Stimulated activated CD4-positive, alpha-beta T cell treated with anti-CD3 and anti-CD28 coated beads, Interleukin-15, amount 100 ng/mL, for 24 hours (primary cell): ENCODE measurements around the gene CD55.

Experiments
- DNase-seq: peaks from one replicate; pipeline ENCODE4 v3.0.0-alpha.2; 2020

CD55 gene, protein sequence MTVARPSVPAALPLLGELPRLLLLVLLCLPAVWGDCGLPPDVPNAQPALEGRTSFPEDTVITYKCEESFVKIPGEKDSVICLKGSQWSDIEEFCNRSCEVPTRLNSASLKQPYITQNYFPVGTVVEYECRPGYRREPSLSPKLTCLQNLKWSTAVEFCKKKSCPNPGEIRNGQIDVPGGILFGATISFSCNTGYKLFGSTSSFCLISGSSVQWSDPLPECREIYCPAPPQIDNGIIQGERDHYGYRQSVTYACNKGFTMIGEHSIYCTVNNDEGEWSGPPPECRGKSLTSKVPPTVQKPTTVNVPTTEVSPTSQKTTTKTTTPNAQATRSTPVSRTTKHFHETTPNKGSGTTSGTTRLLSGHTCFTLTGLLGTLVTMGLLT

DNA sequence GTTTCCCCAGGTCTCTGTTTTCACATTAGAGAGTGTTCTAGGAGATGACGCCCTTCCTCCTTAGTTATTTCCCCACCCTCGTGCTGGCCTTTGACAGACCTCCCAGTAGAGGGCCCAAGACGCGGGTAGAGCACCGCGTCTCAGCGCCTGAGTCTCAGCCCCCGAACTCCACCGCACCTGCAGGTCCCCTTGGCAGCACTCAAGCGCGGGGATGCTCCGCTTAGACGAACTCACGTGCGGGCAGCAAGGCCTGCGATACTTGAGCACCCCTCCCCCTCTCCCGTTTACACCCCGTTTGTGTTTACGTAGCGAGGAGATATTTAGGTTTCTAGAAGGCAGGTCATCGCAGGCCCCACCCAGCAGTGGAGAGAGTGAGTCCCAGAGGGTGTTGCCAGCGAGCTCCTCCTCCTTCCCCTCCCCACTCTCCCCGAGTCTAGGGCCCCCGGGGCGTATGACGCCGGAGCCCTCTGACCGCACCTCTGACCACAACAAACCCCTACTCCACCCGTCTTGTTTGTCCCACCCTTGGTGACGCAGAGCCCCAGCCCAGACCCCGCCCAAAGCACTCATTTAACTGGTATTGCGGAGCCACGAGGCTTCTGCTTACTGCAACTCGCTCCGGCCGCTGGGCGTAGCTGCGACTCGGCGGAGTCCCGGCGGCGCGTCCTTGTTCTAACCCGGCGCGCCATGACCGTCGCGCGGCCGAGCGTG, at the start of gene CD55:
CD55 (plus strand) TSS at position 600 of the 711 bp plus-strand sequence; CDS start at position 688, 88 bp downstream.
- peak; percentile 98 for DNase-seq

- no peak for DNase-seq
These were observed 46.6 kb upstream of the CD55 start for GRCh38 chr1:207274882-207275281.

- no peak for DNase-seq
These were observed 45.0 kb upstream of the CD55 start for GRCh38 chr1:207276465-207276864.

- DNase-seq = no peak
These were observed 44.2 kb upstream of the CD55 start for GRCh38 chr1:207277241-207277640.

DNA sequence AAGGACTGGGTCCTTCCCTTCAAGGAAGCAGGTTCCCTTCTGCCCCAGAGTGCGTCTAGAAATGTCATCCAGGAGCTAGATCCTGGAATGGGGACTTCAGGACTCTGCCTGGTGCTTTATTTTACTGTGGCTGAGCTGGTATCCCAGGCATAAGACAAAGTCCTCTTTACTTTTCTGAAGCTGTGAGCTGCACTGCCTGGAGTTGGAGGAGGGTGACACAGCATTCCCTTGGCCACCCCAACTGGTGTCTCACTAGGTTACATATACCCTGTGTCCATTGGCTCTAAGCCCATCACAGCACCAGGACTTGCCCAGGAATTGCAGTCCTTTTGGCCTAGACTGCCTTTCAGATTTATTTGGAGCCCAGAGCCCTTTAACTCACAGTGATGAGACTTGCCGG, 41.8 kb upstream of the CD55 start:
- DNase-seq = no peak

- DNase-seq = no peak
These were observed 40.8 kb upstream of the CD55 start for GRCh38 chr1:207280706-207281105.

GRCh38 chr1:207282058-207282457, 39.4 kb upstream of the CD55 start:
- no peak for DNase-seq

DNA sequence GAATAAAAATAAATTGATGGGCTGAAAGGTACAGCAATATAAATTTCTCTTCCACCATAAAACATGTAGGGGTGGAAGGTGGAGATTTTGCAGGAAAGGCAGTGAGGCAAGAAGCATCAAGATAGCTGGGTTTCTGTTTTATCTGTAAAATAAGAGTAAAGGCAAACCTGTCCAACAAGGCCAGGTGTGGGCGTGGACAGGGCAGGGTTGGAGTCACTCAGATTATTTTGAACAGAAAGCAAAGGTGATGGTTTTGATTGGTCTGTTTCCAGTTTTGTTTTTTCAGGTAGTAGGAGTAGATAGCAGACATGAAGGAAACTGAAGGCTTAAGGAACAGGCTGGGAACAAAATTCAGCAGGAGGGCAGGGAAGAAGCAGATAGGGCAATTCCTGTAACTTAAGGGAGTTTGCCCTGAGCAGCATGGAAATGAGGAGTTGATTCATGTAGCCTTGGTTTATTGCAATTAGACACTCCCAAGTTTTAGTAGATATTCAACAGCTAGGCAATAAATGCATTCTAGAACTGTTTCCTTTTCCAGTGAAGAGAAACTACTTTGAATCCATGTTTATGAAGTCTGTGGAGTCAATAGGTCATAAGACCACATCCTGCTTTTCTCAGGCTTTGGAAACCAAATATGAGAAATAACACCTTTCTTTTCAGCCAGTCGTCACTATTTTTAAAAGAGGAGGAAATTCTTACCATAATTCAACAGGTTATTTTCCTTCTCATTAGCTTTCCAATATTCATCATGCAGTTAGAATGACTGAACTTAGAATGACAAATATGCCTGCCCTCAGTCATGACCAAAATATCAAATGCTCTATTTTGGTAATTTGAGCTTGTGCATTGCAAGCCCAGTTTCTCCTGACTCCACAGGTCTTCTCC, 38.7 kb upstream of the CD55 start:
- peak; percentile 11 for DNase-seq

DNA sequence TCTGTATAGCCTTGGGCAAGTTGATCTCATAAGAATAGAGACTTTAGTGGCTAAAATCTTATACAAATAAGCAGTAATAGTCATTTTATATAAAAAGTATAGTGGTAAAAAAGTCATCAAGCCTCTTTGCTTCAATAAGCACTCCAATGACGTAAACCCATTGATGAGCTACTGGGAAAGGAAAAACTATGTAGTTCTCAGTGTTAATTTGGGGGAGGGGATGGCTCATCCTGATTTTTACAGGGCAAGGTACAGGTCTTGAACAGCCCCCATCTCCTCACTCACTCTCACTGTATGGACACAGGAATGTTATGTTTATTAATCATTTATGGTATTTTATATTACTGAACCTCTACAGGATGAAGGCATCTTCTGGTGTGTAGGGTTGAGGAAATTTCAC, 38.1 kb upstream of the CD55 start:
- no peak for DNase-seq

DNA sequence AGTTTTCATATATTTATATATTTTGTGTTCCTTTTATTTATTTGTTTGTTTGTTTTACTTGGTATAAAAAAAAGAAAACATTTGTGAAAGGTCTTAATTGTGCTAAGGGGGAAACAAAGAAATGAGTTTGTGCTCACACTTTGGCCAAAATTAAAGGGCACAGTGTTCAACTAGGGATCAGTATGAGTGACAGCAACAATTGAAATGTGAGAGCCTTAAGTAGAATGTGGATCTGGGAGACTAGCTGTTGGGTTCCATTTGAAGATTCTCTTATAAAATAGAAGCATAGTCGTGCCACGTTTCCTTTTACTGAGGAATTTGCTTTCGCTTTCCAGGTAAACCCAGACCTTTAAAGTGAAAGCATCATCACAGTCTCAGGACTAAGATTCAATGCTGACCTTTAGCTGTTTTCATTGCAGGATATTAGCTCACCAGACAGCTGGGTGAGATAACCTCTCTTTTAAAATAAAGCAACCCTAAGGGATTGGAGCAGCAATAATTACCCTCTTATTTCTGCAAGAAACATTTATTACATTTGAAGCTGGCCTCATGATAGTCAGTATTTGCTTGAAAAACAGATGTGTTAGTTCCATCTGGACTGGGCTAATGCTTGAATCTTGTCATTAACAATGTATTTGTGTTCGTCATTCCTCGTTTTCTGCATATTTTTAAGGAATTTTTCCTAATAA, 37.1 kb upstream of the CD55 start:
- no peak for DNase-seq

DNA sequence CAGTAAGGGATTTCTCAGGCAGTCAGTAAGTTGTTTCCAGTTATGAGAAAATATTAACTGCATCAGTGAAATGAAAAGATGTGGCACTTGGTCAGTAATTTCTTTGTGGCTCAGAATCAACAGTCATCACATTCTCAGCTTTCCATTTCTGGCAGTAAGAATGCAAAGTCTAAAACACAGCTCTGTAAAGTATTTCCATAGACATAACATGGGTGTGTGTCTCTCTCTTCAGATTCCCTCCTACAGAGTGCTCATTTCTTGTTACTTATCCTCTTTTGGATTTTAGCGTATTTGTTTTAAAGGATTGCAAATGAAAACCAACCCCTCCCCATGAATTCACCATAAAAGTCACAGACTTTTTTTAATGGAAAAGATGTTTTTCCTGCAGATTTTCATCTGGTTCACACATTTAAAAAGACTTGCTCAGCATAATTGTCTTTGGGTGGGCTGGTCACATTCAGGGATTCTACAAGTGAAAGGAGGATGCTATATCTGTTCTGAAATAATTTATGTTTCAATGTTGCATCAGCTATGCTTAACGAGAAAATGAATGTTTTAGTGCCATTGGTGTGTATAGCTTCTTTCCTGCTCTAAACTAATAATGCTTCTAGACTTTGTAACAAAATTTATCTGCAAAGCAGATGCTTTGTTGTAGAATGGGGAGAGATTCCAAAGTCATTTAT, 34.6 kb upstream of the CD55 start:
- DNase-seq = no peak

- DNase-seq = no peak
These were observed 33.2 kb upstream of the CD55 start for GRCh38 chr1:207288315-207288714.

DNA sequence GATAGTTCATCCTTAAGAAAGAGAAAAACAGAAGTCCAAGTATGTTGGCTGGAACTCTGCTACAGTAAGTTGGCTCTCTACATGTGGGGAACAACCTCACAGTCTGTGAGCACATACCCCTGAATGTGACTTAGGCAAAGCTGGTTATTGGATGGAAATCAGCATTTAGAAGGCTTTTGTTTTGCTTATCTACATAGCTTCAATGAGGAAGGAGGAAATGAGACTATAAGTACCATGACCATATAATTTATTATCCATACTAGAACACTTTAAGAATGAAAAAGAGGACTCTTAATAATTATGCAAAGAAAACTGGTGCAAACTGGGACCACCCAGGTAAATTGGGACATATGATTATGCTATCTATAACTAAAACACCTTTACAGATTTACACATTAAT, 31.7 kb upstream of the CD55 start:
- no peak for DNase-seq

- no peak for DNase-seq
These were observed 29.8 kb upstream of the CD55 start for GRCh38 chr1:207291723-207292122.

DNA sequence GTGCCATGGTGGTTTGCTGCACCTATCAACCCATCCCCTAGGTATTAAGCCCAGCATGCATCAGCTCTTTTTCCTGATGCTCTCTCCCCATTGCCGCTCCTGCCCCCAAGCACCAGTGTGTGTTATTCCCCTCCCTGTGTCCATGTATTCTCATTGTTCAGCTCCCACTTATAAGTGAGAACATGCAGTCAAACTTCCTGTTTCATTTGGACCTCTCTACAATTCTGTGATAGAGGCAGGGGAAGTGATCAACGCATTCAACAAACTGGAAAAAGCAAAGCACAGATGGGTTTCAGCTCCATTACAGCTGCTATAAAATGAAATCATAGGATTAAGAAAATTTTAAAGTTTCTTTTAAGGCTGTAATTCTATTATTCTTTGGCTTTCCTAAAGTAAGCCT, 23.3 kb upstream of the CD55 start:
- no peak for DNase-seq

- DNase-seq = no peak
These were observed 22.7 kb upstream of the CD55 start for GRCh38 chr1:207298636-207299398.

GRCh38 chr1:207300970-207301369, 20.5 kb upstream of the CD55 start:
- DNase-seq = no peak

- no peak for DNase-seq
These were observed 18.7 kb upstream of the CD55 start for GRCh38 chr1:207302618-207303393.

- no peak for DNase-seq
These were observed 16.6 kb upstream of the CD55 start for GRCh38 chr1:207304710-207305488.

- DNase-seq = no peak
These were observed 16.0 kb upstream of the CD55 start for GRCh38 chr1:207305489-207305873.
